Measurements from ENCODE around the gene PAOX.
A peak's percentile ranks its signal among the peaks of the same experiment; 100 is the strongest.
"Not testable (repeated sequence)": the region's sequence is repeated elsewhere in the genome, so short reads cannot be mapped to it uniquely, and the experiment has no call there.

Gene PAOX

DNA sequence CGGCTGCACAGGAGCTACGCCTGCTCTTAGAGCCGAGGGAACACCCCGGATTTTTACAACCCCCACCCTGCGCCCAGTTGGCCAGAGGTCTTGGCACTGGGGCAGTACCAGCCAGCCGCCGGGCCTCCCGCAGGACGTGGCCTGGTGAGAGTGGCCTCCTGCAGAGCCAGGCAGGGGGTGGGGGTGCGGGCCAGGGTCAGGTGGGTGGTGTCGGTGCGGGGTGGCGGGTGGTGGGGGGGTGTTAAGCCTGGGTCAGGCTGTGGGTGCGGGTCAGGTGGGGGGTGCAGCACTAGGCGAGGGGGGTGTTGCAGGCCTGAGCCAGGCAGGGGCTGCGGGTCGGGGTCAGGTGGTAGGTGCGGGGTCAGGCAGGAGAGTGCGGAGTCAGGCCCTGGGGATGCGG is 6.6 kb upstream of the PAOX start:
- no peak for DNase-seq (ENCODE audit: extremely low read depth, low read depth)
- TF ChIP-seq, protein P1, sequence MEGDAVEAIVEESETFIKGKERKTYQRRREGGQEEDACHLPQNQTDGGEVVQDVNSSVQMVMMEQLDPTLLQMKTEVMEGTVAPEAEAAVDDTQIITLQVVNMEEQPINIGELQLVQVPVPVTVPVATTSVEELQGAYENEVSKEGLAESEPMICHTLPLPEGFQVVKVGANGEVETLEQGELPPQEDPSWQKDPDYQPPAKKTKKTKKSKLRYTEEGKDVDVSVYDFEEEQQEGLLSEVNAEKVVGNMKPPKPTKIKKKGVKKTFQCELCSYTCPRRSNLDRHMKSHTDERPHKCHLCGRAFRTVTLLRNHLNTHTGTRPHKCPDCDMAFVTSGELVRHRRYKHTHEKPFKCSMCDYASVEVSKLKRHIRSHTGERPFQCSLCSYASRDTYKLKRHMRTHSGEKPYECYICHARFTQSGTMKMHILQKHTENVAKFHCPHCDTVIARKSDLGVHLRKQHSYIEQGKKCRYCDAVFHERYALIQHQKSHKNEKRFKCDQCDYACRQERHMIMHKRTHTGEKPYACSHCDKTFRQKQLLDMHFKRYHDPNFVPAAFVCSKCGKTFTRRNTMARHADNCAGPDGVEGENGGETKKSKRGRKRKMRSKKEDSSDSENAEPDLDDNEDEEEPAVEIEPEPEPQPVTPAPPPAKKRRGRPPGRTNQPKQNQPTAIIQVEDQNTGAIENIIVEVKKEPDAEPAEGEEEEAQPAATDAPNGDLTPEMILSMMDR (IDR thresholded peaks at IDR 0.05; ENCODE audit: low read depth, low read length, missing control alignments): no peak
- H3K4me3 ChIP-seq (replicated peaks; ENCODE audit: low read depth, low read length): peak overlapping the region; percentile 58

DNA sequence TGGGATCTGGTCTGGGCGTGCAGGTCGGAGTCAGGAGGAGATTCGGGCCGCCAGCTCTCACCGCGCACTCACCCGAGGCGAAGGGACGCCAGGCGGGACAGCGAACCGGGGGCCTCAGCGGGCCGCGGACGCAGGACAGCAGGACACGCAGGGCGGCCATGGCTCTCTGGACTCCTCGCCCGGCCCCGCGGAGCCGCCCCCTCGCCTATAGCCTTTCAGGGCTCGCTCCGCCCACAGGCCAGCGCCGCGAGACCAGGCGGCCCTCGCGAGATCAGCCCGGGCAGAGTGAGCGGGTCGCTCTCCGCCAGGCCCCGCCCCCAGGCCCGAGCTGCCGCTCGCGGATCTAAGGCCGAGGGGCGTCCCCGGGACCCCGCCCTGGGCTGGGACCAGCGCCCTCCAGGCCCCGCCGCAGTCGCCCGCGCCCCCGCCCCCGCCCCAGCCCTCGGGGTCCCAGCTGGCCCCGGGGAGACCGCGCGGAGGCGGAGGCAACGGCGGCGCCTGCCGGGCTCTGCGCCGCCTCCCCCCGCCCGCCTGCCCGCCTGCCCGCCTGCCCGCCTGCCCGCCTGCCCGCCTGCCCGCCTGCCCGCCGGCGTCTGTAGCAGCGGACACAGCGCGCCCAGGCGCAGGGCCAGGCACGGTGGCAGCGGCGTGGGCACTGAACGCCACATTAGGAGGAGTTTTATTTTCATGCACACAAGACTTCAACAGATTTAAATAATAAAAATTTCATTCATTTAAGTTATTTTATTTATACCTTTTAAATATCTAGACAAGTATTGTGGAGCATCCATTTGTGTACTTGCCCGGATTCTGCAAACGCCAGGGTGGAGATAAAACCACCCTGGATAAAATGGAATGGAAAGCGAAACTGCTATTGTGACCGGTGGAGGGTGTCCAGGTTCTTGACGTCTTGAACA is 5.6 kb upstream of the PAOX start, which contains the start of gene ECHS1:
Gene ECHS1 (minus strand): TSS at position 181 of the 917 bp plus-strand sequence. CDS start 21 bp downstream, at position 160.
- TF ChIP-seq, protein P1 (IDR thresholded peaks at IDR 0.05; ENCODE audit: low read depth, low read length, missing control alignments): no peak
- H3K4me3 ChIP-seq (replicated peaks; ENCODE audit: low read depth, low read length): peak within 1 kb of the TSS; percentile 58
- DNase-seq (ENCODE audit: extremely low read depth, low read depth): peak; percentile 43

DNA sequence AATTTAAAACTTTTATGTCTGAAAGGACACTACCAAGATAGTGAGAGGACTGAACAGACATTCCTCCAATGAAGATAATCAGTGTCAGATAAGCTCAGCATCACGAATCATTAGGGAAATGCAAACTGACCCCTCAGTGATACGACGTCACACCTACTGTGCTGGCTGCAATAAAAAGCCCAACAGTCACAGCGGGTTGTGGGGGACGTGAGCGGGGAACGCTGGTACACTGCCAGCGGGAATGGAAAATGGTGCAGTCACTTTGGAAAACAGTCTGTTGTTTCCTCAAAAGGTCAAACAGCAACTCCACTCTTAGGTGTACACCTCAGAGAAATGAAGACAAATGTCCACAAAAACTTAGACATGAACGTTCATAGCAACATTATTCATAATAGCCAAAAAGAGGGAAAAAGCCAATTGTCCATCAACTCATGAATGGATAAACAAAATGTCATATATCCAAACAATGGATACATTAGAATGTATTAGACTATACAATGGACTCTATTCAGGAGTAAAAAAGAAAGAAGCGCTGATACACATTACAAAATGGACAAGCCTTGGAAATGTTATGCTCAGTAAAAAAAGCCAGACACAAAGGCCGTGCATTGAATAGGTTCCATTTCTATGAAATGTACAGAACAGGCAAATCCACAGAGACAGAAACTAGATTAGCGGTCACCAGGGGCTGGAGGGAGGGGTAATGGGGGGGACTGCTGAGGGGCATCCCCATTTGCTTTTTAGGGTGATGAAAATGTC is 3.5 kb upstream of the PAOX start:
- H3K4me3 ChIP-seq (replicated peaks; ENCODE audit: low read depth, low read length): no peak overlapping the region
- TF ChIP-seq, protein P1 (IDR thresholded peaks at IDR 0.05; ENCODE audit: low read depth, low read length, missing control alignments): no peak
- no peak for DNase-seq (ENCODE audit: extremely low read depth, low read depth)

DNA sequence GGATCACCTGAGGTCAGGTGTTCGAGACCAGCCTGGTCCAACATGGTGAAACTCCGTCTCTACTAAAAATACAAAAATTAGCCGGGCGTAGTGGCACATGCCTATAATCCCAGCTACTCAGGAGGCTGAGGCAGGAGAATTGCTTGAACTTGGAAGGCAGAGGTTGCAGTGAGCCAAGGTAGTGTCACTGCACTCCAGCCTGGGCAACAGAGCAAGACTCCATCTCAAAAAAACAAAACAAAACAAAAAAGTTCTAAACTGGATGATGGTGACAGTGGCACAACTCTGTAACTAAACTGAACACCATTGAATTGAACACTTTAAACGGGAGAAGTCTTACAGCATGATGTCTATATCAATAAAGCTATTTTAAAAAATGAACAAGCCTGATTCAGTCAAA is 2.9 kb upstream of the PAOX start:
- H3K4me3 ChIP-seq (replicated peaks; ENCODE audit: low read depth, low read length); DNase-seq (ENCODE audit: extremely low read depth, low read depth): not testable (repeated sequence)

DNA sequence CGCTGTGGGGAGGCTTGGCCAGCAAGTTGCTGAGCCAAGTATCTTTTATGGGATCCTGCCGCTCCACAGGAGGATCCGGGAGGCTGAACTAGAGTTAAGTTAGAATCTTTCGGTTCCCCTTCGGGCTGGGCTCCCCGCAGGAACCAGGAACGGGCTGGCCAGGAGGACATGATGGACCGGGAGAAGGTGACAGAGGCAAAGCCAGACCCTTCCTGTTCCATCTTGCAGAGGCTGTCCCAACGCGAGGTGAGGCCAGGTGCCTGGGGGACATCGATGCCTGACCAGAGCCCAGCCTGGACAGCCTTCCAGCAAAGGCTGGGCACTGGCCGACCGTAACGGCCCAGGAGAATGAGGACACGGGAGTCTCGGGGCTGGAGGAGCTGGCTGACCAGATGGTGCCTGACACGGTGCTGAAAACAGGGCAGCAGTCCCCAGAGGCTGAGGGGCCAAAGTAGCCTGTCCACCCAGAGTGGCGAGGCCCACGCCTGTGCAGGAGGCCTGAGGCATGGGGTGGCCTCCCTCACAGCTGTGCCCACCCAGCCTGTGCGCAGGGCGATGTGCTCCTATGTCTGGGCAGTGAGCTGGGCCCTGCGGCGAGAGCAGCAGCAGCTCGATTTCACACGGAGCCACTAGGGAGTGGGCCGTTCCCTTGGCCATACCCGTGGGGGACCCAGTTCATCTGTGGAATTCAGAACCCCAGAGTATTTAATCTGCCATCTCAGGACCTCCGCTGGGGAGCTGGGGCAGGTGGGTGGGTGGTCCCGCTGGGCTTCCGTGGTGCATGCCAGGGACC is 1.8 kb upstream of the PAOX start:
- no peak overlapping the region for H3K4me3 ChIP-seq (replicated peaks; ENCODE audit: low read depth, low read length)
- DNase-seq (ENCODE audit: extremely low read depth, low read depth): no peak
- TF ChIP-seq, protein P1 (IDR thresholded peaks at IDR 0.05; ENCODE audit: low read depth, low read length, missing control alignments): no peak

DNA sequence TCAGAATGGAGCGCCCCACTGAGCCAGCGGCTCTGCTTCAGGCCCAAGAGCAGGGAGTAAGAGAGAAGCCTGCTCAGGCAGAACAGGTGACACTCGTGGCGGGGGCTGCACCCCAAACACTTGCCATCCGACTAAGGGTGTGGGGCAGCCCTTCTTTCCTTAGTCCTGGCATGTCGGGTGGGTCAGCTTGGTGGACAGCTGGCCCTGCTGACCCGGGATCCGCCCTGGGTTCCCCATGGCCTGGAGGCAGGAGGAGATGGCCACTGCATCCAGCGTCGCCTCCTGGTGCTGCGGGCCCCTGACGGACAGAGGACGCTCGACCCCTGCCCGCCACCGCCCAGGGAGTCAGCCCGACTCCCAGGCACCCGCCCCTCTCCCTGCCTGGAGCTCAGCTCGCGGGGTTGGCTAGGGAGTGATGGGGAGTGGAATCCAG is 1.2 kb upstream of the PAOX start:
- peak overlapping the region; percentile 47 for H3K4me3 ChIP-seq (replicated peaks; ENCODE audit: low read depth, low read length)
- TF ChIP-seq, protein P1 (IDR thresholded peaks at IDR 0.05; ENCODE audit: low read depth, low read length, missing control alignments): no peak
- no peak for DNase-seq (ENCODE audit: extremely low read depth, low read depth)
